IPS-18c (cell line): Measurements from ENCODE around the gene ZNF346.
"Not testable (repeated sequence)": the region's sequence is repeated elsewhere in the genome, so short reads cannot be mapped to it uniquely, and the experiment has no call there.

ENCODE experiments used
- H3K4me3 ChIP-seq: 2 replicates; pipeline ENCODE4 v1.7.0; 2013; ENCODE audit warnings: low read depth, mild to moderate bottlenecking, low read length, moderate library complexity; ENCODE audit not compliant: insufficient read depth
- H3K9me3 ChIP-seq: one replicate; pipeline ENCODE4 v1.6.1; 2013; ENCODE audit warnings: mild to moderate bottlenecking, low read length, moderate library complexity; ENCODE audit not compliant: control insufficient read depth, insufficient read depth

Gene ZNF346, protein sequence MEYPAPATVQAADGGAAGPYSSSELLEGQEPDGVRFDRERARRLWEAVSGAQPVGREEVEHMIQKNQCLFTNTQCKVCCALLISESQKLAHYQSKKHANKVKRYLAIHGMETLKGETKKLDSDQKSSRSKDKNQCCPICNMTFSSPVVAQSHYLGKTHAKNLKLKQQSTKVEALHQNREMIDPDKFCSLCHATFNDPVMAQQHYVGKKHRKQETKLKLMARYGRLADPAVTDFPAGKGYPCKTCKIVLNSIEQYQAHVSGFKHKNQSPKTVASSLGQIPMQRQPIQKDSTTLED

DNA sequence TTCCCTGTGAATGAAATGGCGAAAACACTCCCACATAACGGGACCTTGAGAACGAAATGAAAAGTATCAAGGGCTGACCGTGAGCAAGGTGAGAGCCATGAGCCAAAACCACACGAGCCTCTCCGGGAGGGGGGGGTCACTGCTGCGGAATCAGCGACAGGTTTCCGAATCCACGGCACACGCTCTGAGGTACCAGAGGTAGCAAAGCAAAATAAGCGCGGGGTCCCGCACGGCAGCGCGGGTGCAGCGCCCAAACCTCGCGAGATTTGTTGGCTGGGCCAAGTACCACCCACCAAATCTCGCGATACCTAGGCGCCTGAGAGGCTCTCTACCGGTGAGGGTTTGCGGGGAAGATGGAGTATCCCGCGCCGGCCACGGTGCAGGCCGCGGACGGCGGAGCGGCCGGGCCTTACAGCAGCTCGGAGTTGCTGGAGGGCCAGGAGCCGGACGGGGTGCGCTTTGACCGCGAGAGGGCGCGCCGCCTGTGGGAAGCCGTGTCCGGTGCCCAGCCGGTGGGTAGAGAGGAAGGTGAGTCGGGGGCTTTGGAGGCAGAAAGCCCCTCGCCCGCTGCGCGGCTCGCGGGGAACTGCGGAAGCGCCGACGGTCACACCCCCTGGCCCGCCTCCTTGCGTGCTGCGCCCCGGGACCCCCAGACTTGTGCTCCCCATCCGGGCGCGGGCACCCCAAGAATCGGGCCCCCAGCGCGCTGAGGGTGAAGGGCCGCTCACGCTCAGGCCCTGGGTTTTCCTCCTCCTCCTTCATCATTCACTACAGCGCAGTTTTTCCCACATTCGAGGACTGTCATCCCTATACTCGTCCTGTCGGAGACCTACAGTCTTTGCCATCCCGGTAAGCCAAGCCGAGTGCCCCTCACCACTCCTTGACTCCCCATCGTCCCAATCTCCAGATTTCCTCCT, at the start of gene ZNF346:
ZNF346 (plus strand) TSS at position 311 of the 917 bp plus-strand sequence; CDS start at position 354, 43 bp downstream.
- H3K9me3 ChIP-seq: peaks cover 8% of the 10 kb centered on the region

GRCh38 chr5:176979669-176980068, 42.8 kb upstream of the ZNF346 start:
- no peak overlapping the region for H3K4me3 ChIP-seq
- peaks cover 3% of the 10 kb centered on the region for H3K9me3 ChIP-seq

More for the DNA sequence above, at the start of gene ZNF346:
- peak within 1 kb of the TSS; percentile 88 for H3K4me3 ChIP-seq

DNA sequence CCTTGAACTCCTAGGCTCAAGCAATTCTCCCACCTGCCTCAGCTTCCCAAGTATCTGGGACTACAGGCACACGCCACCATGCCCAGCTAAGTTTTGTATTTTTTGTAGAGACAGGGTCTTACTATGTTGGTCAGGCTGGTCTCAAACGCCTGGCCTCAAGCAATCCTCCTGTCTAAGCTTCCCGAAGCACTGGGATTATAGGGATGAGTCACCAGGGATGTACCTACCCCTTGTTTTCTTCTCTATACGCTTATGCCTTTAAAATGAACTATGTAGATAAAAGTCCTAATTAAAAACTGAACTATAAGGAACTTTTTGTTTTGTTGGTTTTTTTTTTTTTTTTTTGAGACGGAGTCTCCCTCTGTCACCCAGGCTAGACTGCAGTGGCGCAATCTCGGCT, 41.7 kb upstream of the ZNF346 start:
- no peak overlapping the region for H3K4me3 ChIP-seq

GRCh38 chr5:176983112-176983511, 39.4 kb upstream of the ZNF346 start:
- not testable (repeated sequence) for H3K4me3 ChIP-seq, H3K9me3 ChIP-seq

More for the DNA sequence above, 41.7 kb upstream of the ZNF346 start:
- H3K9me3 ChIP-seq: peaks cover 5% of the 10 kb centered on the region

DNA sequence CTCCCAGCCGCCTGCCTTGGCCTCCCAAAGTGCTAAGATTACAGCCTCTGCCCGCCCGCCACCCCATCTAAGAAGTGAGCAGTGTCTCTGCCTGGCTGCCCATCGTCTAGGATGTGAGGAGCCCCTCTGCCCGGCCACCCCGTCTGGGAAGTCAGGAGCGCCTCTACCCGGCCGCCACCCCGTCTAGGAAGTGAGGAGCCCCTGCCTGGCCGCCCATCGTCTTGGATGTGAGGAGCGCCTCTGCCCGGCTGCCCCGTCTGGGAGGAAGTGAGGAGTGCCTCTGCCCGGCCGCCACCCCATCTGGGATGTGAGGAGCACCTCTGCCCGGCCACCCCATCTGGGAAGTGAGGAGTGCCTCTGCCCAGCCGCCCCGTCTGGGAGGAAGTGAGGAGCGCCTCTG, 38.9 kb upstream of the ZNF346 start:
- not testable (repeated sequence) for H3K4me3 ChIP-seq, H3K9me3 ChIP-seq

- not testable (repeated sequence) for H3K9me3 ChIP-seq, H3K4me3 ChIP-seq
Observed at GRCh38 chr5:176984176-176984575, 38.3 kb upstream of the ZNF346 start.

- Histone ChIP-seq H3K4me3 (no peak overlapping the region), H3K9me3 (peaks cover 5% of the 10 kb centered on the region)
Observed at GRCh38 chr5:176985516-176985915, 37.0 kb upstream of the ZNF346 start.

DNA sequence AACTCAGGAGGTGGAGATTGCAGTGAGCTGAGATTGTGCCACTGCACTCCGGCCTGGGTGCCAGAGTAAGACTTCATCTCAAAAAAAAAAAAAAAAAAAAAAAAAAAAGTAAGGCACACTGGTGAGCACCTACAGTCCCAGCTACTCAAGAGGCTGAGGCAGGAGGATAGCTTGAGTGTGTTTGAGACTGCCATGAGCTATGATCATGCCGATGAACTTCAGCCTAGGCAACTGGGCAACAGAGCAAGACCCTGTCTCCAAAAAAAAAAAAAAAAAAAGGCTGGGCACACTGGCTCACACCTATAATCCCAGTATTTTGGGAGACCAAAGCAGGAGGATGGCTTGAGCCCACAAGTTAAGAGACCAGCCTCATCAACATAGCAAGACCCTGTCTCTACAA, 36.2 kb upstream of the ZNF346 start:
- peaks cover 5% of the 10 kb centered on the region for H3K9me3 ChIP-seq

DNA sequence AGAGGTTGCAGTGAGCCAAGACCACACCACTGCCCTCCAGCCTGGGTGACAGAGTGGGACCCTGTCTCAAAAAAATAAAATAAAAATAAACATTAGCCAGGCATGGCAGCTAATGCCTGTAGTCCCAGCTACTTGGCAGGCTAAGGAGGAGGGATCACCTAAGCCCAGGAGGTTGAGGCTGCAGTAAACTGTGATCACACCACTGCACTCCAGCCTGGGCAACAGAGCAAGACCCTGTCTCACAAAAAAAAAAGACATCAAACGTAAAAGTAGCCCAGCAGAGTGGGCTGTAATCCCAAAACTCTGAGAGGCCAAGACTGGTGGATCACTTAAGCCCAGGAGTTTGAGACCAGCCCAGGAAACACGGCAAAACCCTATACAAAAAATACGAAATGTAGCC, 34.9 kb upstream of the ZNF346 start:
- no peak overlapping the region for H3K4me3 ChIP-seq
- H3K9me3 ChIP-seq: peaks cover 5% of the 10 kb centered on the region

More for the DNA sequence above, 36.2 kb upstream of the ZNF346 start:
- no peak overlapping the region for H3K4me3 ChIP-seq

GRCh38 chr5:176993081-176993480, 29.4 kb upstream of the ZNF346 start:
- H3K4me3 ChIP-seq, H3K9me3 ChIP-seq: not testable (repeated sequence)

- Histone ChIP-seq H3K4me3 (no peak overlapping the region), H3K9me3 (peaks cover 2% of the 10 kb centered on the region)
Observed at GRCh38 chr5:176994460-176995121, 27.9 kb upstream of the ZNF346 start.

GRCh38 chr5:176995122-176995490, 27.4 kb upstream of the ZNF346 start:
- no peak overlapping the region for H3K4me3 ChIP-seq
- peaks cover 2% of the 10 kb centered on the region for H3K9me3 ChIP-seq

GRCh38 chr5:176995896-176996767, 26.4 kb upstream of the ZNF346 start:
- H3K9me3 ChIP-seq: peaks cover 2% of the 10 kb centered on the region
- no peak overlapping the region for H3K4me3 ChIP-seq

DNA sequence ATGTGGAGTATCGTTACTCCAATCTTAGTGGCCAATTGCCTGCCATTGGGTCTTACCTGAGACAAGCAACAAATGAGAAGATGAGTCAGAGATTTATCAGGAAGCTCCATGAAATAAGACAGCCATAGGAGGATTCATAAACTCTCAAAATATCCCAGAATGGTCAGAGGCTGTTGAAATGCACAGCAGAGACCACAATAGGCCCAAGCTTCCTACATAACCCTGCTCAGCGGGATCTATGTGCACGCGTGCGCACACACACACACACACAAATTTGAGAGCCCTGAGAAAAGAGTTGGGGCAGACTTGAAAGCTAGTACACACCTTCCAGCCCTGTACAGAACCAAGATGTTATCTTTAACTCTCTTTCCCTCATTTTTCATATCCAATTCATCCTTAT, 25.7 kb upstream of the ZNF346 start:
- no peak overlapping the region for H3K4me3 ChIP-seq

GRCh38 chr5:176998828-176999227, 23.7 kb upstream of the ZNF346 start:
- peaks cover 2% of the 10 kb centered on the region for H3K9me3 ChIP-seq
- no peak overlapping the region for H3K4me3 ChIP-seq

More for the DNA sequence above, 25.7 kb upstream of the ZNF346 start:
- H3K9me3 ChIP-seq: peaks cover 2% of the 10 kb centered on the region

GRCh38 chr5:176999526-176999925, 23.0 kb upstream of the ZNF346 start:
- H3K4me3 ChIP-seq, H3K9me3 ChIP-seq: not testable (repeated sequence)

GRCh38 chr5:177003649-177004048, 18.8 kb upstream of the ZNF346 start:
- Histone ChIP-seq H3K9me3 (no peaks in the 10 kb centered on the region), H3K4me3 (no peak overlapping the region)
